Sigmoid colon (tissue), 4 donors: ENCODE results near the gene XYLT1.

ENCODE experiments used
- CTCF ChIP-seq, 4 experiments: fragments of 450-650 bp in 3 of 4; fragments of 200-600 bp in 1 of 4; IDR thresholded peaks; one replicate each; pipeline ENCODE4 v1.5.1; 2016 to 2019; ENCODE audit warnings: antibody characterized with exemption in 4 of 4, mild to moderate bottlenecking in 3 of 4, moderate library complexity in 2 of 4
- EP300 ChIP-seq, 4 donors: sonication (generic); formaldehyde crosslinking; IDR thresholded peaks; one replicate each; pipeline ENCODE4 v1.6.1; 2017; ENCODE audit warnings: antibody characterized with exemption in 4 of 4
- POLR2AphosphoS5 ChIP-seq, 4 donors: sonication (generic); formaldehyde crosslinking; IDR thresholded peaks; one replicate each; pipeline ENCODE4 v1.6.1; 2017; ENCODE audit warnings: antibody characterized with exemption in 4 of 4

DNA sequence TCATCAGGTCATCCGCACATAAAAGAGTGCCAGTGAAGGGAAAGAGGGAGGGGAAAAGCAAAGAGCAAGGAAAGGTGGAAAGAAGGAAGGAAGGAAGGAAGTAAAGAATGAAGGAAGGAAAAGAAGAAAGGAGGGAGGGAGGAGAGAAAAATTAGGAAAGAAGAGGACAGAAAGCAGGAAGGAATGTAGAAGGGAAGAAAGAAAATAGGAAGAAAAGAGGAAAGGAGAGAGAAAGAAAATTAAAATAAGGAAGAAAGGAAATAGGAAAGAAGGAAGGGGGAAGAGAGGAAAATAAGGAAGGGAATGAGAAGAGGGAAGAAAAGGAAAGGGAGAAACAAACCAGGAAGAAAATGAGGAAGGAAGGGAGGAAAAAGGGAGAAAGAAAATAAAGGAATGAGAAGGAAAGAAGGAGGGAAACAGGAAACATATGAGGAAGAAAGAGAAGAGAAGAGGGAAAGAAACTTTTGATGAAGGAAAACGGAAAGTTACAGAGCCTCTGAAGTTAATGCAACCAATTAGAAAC lies 212.6 kb downstream of the XYLT1 start:
- no peak for TF ChIP-seq CTCF (IDR thresholded peaks at IDR 0.05)
- TF ChIP-seq EP300 (IDR thresholded peaks at IDR 0.05) = no peak
- TF ChIP-seq POLR2AphosphoS5 (IDR thresholded peaks at IDR 0.05) = no peak
